PC-9 (cell line): ENCODE data around the gene AIF1. TPM values are rescaled to one million over a fixed set of nuclear protein-coding genes. Genes with fewer than 3 reads are reported as not detected.
A peak's percentile ranks its signal among the peaks of the same experiment; 100 is the strongest.

Experiments
- BruUV-seq: library from RNA; stranded (reverse); fragments of 400-500 nt; replicated peaks from 2 replicates; lab custom pipeline; 2021; lab: Mats Ljungman, UMichigan
- CTCF ChIA-PET: fragments of 300-600 bp; sonication (Branson Sonifier 250); formaldehyde crosslinking; loops from one replicate; lab custom pipeline; 2022; ENCODE audit warnings: antibody characterized with exemption; lab: Charles Lee
- POLR2A ChIA-PET: fragments of 300-600 bp; sonication (Branson Sonifier 250); formaldehyde crosslinking; loops from one replicate; lab custom pipeline; 2022; ENCODE audit warnings: antibody characterized with exemption; ENCODE audit not compliant: unreplicated experiment; lab: Charles Lee
- DNase-seq, 2 experiments: peaks; one replicate each; pipeline versions ENCODE4 v3.0.0 to v3.0.0-alpha.2; 2015 to 2022; ENCODE audit warnings: mixed read lengths in 1 of 2
- H2AFZ ChIP-seq: fragments of 200-600 bp; sonication (generic); 2 replicates; pipeline ENCODE4 v1.8.1; 2017; ENCODE audit warnings: antibody characterized with exemption
- H3F3A ChIP-seq: fragments of 200-600 bp; sonication (generic); 2 replicates; pipeline ENCODE4 v1.8.1; 2017; ENCODE audit warnings: antibody characterized with exemption, mild to moderate bottlenecking, low read depth; ENCODE audit not compliant: insufficient read depth
- H3K27ac ChIP-seq: fragments of 200-600 bp; sonication (generic); 2 replicates; pipeline ENCODE4 v1.6.1; 2016; ENCODE audit warnings: mixed run types
- H3K27me3 ChIP-seq: fragments of 200-600 bp; sonication (generic); 2 replicates; pipeline ENCODE4 v1.6.1; 2016; ENCODE audit warnings: low read depth, mixed run types; ENCODE audit not compliant: insufficient read depth
- H3K36me3 ChIP-seq: fragments of 200-600 bp; sonication (generic); 2 replicates; pipeline ENCODE4 v1.6.1; 2016; ENCODE audit warnings: low read depth, mixed run types
- H3K4me1 ChIP-seq: fragments of 200-600 bp; sonication (generic); replicated peaks from 2 replicates; pipeline ENCODE4 v1.6.1; 2016; ENCODE audit warnings: mixed run types; ENCODE audit not compliant: insufficient read depth
- H3K4me2 ChIP-seq: fragments of 200-600 bp; sonication (generic); 2 replicates; pipeline ENCODE4 v1.6.1; 2017; ENCODE audit warnings: mixed run types
- H3K4me3 ChIP-seq: fragments of 200-600 bp; sonication (generic); 2 replicates; pipeline ENCODE4 v1.6.1; 2016; ENCODE audit warnings: mixed run types
- H3K79me2 ChIP-seq: fragments of 200-600 bp; sonication (generic); 2 replicates; pipeline ENCODE4 v1.6.1; 2017; ENCODE audit warnings: low read depth, mixed run types
- H3K9me2 ChIP-seq: fragments of 200-600 bp; sonication (generic); 2 replicates; pipeline ENCODE4 v1.8.1; 2017; ENCODE audit warnings: mild to moderate bottlenecking; ENCODE audit not compliant: insufficient read depth
- H3K9me3 ChIP-seq: fragments of 200-600 bp; sonication (generic); 2 replicates; pipeline ENCODE4 v1.8.1; 2016; ENCODE audit warnings: low read depth; ENCODE audit not compliant: insufficient read depth
- H4K20me1 ChIP-seq: fragments of 200-600 bp; sonication (generic); 2 replicates; pipeline ENCODE4 v1.8.1; 2017; ENCODE audit not compliant: insufficient read depth
- EZH2 ChIP-seq: fragments of 200-600 bp; sonication (generic); IDR thresholded peaks from 2 replicates; pipeline ENCODE4 v1.8.0; 2017; ENCODE audit warnings: antibody characterized with exemption, low read depth
- intact Hi-C: fragments of 100-400 bp; cut with micrococcal nuclease; formaldehyde crosslinking; loops from one replicate; pipeline ENCODE4 v1.10.0; 2022; ENCODE audit not compliant: unreplicated experiment
- total RNA-seq: library from RNA; stranded (reverse); gene quantifications from 2 replicates; pipeline ENCODE4 v1.2.3, GENCODE V29; 2021
- TF ChIP-seq, protein P1 (sequence below): fragments of 200-600 bp; sonication (generic); conservative IDR thresholded peaks from 2 replicates; pipeline ENCODE4 v1.6.1; 2017; ENCODE audit warnings: mixed run types, antibody characterized with exemption, mild to moderate bottlenecking, moderate library complexity

Gene AIF1
- total RNA-seq, 1 experiment from 2014 or later, result not detected

DNA sequence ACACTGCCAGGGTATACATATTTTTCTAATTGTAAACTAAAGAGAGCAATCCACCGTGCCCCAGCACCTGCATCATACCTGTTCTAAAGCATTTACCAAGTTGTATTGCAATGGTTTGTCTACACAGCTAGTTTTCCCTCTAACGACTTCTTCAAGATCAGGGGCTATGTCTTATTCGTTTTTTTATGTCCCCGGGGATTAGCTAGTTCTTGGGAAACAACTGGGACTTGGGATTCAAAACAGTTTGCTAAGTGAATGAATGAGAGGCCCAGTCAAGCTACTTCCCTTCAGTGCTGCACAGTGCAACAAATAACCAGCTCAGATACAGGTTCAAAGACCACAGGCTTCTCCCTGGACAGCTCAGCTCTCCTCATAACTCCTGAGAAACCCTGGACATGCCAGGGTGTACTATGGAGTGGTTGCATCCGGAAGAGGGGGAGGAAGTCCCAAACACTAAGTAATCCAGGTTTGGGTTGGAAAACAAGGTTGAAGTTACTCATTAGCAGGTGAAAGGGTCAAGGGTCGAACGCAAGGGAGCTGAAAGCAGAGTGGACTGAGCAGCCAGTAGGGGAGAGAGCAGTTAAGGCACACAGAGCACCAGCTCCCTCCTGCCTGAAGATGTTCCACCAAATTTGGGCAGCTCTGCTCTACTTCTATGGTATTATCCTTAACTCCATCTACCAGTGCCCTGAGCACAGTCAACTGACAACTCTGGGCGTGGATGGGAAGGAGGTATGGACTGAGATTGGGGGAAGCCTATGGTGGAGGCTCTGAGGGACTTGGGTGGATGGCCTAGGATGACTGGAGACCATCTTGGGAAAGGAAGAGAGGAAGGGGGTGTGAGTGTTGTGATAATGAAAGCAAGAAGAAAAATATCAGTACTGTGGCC lies 40.6 kb downstream of the AIF1 start, which contains the start of gene APOM:
Gene APOM, plus strand, starts transcription at position 546 of the 889 bp plus-strand sequence. Its CDS starts 73 bp downstream, at position 619.
- ChIA-PET POLR2A (interaction anchor here (0.6 kb wide), 1 partner anchor 32 kb away, joined by 8 read pairs; no protein-coding TSS in a partner anchor), CTCF (no interaction called here)
- Histone ChIP-seq H2AFZ (no peak within 1 kb of the TSS), H3K36me3 (peaks cover 4% of the 10 kb centered on the region; the same call in 1 of the 2 replicates), H3K9me2 (no peaks in the 10 kb centered on the region), H4K20me1 (peaks cover 19% of the 10 kb centered on the region; the same call in 1 of the 2 replicates), H3K9me3 (no peaks in the 10 kb centered on the region), H3K4me1 (peaks cover 27% of the 10 kb centered on the region), H3K27me3 (no peaks in the 10 kb centered on the region), H3F3A (peaks cover 20% of the 10 kb centered on the region), H3K27ac (no peak within 1 kb of the TSS), H3K4me2 (no peak within 1 kb of the TSS), H3K4me3 (no peak within 1 kb of the TSS), H3K79me2 (peaks cover 46% of the 10 kb centered on the region)
- TF ChIP-seq, protein P1, sequence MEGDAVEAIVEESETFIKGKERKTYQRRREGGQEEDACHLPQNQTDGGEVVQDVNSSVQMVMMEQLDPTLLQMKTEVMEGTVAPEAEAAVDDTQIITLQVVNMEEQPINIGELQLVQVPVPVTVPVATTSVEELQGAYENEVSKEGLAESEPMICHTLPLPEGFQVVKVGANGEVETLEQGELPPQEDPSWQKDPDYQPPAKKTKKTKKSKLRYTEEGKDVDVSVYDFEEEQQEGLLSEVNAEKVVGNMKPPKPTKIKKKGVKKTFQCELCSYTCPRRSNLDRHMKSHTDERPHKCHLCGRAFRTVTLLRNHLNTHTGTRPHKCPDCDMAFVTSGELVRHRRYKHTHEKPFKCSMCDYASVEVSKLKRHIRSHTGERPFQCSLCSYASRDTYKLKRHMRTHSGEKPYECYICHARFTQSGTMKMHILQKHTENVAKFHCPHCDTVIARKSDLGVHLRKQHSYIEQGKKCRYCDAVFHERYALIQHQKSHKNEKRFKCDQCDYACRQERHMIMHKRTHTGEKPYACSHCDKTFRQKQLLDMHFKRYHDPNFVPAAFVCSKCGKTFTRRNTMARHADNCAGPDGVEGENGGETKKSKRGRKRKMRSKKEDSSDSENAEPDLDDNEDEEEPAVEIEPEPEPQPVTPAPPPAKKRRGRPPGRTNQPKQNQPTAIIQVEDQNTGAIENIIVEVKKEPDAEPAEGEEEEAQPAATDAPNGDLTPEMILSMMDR, result no peak
- intact Hi-C loops, result no loop called here
- no TSS peak for BruUV-seq
- no peak for DNase-seq

DNA sequence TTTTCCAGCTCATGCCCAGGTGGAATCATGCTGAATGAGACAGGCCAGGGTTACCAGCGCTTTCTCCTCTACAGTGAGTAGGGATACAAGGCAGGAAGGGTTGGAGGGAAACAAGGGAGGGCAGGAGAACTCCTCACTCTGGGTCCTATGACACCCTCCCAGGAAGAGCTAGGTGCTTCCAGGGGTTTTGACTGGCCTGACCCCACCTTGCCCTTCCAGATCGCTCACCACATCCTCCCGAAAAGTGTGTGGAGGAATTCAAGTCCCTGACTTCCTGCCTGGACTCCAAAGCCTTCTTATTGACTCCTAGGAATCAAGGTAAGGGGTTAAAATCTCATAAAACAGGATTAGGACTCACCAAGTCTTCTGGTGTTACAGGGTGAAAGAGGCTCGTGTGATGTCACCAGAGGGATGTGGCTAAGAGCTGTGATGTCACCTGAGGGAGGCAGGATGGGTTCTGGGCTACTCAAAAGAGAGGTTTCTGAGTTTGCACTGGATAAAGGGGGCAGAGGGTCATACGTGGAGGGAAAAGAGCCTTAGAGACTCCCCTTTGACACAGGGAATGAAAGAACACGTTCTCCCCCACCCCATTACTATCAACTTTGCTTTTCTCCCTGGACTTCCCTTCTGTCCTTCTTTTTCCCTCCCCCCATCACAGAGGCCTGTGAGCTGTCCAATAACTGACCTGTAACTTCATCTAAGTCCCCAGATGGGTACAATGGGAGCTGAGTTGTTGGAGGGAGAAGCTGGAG lies 42.5 kb downstream of the AIF1 start:
- no peak for TF ChIP-seq EZH2
- no peaks in the 10 kb centered on the region for H3K9me2 ChIP-seq
- no peaks in the 10 kb centered on the region for H3K9me3 ChIP-seq
- H3K27ac ChIP-seq, result no peak overlapping the region
- peaks cover 33% of the 10 kb centered on the region for H3K79me2 ChIP-seq
- peaks cover 19% of the 10 kb centered on the region for H3K4me1 ChIP-seq
- POLR2A ChIA-PET, result interaction anchor here (0.6 kb wide), 1 partner anchor 110 kb away, joined by 10 read pairs; the partner anchor contains the start of gene NFKBIL1
- H3K36me3 ChIP-seq, result 0 out of 2 replicates have a peak, but pooled peaks cover 4% of the 10 kb centered on the region
- H4K20me1 ChIP-seq, result 0 out of 2 replicates have a peak, but pooled peaks cover 7% of the 10 kb centered on the region
- H3K4me2 ChIP-seq, result 0 out of 2 replicates have a peak overlapping the region, but pooled peaks have one; percentile 88
- peaks cover 30% of the 10 kb centered on the region for H3F3A ChIP-seq
- H2AFZ ChIP-seq, result no peak overlapping the region
- no TSS peak for BruUV-seq
- no peak for DNase-seq
- no peaks in the 10 kb centered on the region for H3K27me3 ChIP-seq
- H3K4me3 ChIP-seq, result no peak overlapping the region
- CTCF ChIA-PET, result interaction anchor here (0.7 kb wide), 1 partner anchor 273 kb away, joined by 3 read pairs; no protein-coding TSS in a partner anchor
- intact Hi-C loops, result no loop called here

DNA sequence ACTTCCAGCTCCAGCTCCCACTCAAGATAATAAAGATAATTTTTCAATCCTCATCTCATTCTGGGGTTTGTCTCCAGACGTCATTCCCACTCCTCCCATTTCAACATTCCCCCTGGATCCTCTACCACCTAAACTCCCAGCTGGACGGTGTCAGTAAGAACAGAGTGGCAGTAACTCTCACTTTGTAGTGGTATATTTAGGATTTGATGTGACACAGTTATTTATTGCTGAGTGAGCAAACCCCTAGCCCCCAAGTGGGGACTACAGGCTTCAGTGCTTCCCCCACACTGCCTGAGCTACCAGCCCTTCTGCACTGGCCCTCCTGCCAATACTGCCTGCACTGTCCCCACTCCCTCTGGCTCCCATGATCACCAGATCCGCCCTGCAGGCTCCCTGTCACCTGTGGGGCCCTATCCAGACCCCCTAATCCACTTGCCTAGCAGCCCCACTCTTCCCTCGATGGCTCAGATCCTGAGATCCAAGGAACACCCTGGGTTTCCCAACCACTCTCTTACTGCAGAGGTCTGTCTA lies 43.2 kb downstream of the AIF1 start:
- H3K27me3 ChIP-seq, result no peaks in the 10 kb centered on the region
- H3K27ac ChIP-seq, result no peak overlapping the region
- H3K36me3 ChIP-seq, result 0 out of 2 replicates have a peak, but pooled peaks cover 5% of the 10 kb centered on the region
- no peak overlapping the region for H2AFZ ChIP-seq
- TF ChIP-seq, protein P1, result no peak
- no peak for TF ChIP-seq EZH2
- intact Hi-C loops, result no loop called here
- peak overlapping the region; percentile 88; the same call in 1 of the 2 replicates for H3K4me2 ChIP-seq
- peaks cover 20% of the 10 kb centered on the region for H3K4me1 ChIP-seq
- ChIA-PET POLR2A (no interaction called here), CTCF (no interaction called here)
- 0 out of 2 replicates have a peak, but pooled peaks cover 7% of the 10 kb centered on the region for H4K20me1 ChIP-seq
- H3K9me3 ChIP-seq, result no peaks in the 10 kb centered on the region
- no peak overlapping the region; the same call in 1 of the 2 replicates for H3K4me3 ChIP-seq
- H3K9me2 ChIP-seq, result no peaks in the 10 kb centered on the region
- no TSS peak for BruUV-seq
- H3F3A ChIP-seq, result peaks cover 24% of the 10 kb centered on the region
- no peak for DNase-seq
- peaks cover 35% of the 10 kb centered on the region for H3K79me2 ChIP-seq
